ENCODE measurements around the gene SBF2. TPM values are rescaled to one million over a fixed set of nuclear protein-coding genes. Genes with fewer than 3 reads are reported as not detected.

Gene SBF2
- total and polyA plus RNA-seq, 9 of the 15 experiments (the other 6 are each of a cell fraction or from before 2014, with no cell fraction given), result 0.80 to 9.5 (median 5.0) TPM

GRCh38 chr11:9731256-9731655 lies 562.8 kb downstream of the SBF2 start (continued):
- TF ChIP-seq ZNF609 (CRISPR knock-in tag; IDR thresholded peaks at IDR 0.05; ENCODE audit: borderline replicate concordance) (no peak), NBN (IDR thresholded peaks at IDR 0.05; ENCODE audit: low read depth) (no peak)

Small RNA genes within 50 kb of the gene (small RNA-seq; reads per million reads assigned to genes)
- gene AC080023.2 (not detected), gene RNU7-28P (not detected)

Other genes starting within 250 kb of the SBF2 start
- not detected in 2 replicates for gene ADM, start 10.9 kb upstream of the SBF2 start, total RNA-seq (2014; rRNA removed)
- gene ADM, start 10.9 kb upstream of the SBF2 start, total RNA-seq (2014; rRNA removed; fragmentation: Illumina TruSeq; extraction: Trizol), result not detected in 2 replicates
- gene ADM, start 10.9 kb upstream of the SBF2 start, total RNA-seq (2015; rRNA removed; fragmentation: Illumina TruSeq; extraction: Trizol), result not detected in 2 replicates
- gene ADM, start 10.9 kb upstream of the SBF2 start, total RNA-seq (2021), result 0.49 and 0.78 TPM in 2 replicates
- gene ADM, start 10.9 kb upstream of the SBF2 start, polyA plus RNA-seq (2011; rRNA removed), result 0.32 and 0.47 TPM in 2 replicates
- not detected in 2 replicates for gene ADM, start 10.9 kb upstream of the SBF2 start, polyA plus RNA-seq (2014; fragmentation: Illumina TruSeq; extraction: Trizol)
- not detected for gene ADM, start 10.9 kb upstream of the SBF2 start, polyA plus RNA-seq (2014; fragmentation: Nextera tagmentation; extraction: Ambion mirVana)
- 0.20 and 0.23 TPM in 2 replicates for gene ADM, start 10.9 kb upstream of the SBF2 start, polyA plus RNA-seq (2014; rRNA removed)
- gene AMPD3, start 161.0 kb upstream of the SBF2 start, total RNA-seq (2014; rRNA removed), result 11.2 and 14.2 TPM in 2 replicates
- gene AMPD3, start 161.0 kb upstream of the SBF2 start, total RNA-seq (2014; rRNA removed; fragmentation: Illumina TruSeq; extraction: Trizol), result 7.1 and 7.8 TPM in 2 replicates
- 6.1 and 7.2 TPM in 2 replicates for gene AMPD3, start 161.0 kb upstream of the SBF2 start, total RNA-seq (2015; rRNA removed; fragmentation: Illumina TruSeq; extraction: Trizol)
- 17.3 and 17.9 TPM in 2 replicates for gene AMPD3, start 161.0 kb upstream of the SBF2 start, total RNA-seq (2021)
- gene AMPD3, start 161.0 kb upstream of the SBF2 start, polyA plus RNA-seq (2011; rRNA removed), result 22.2 and 23.6 TPM in 2 replicates
- gene AMPD3, start 161.0 kb upstream of the SBF2 start, polyA plus RNA-seq (2014; fragmentation: Illumina TruSeq; extraction: Trizol), result 15.3 and 19.7 TPM in 2 replicates
- 1 to 10 TPM; 4.4 to 6.0 TPM for gene AMPD3, start 161.0 kb upstream of the SBF2 start, polyA plus RNA-seq (2014; fragmentation: Nextera tagmentation; extraction: Ambion mirVana)
- gene AMPD3, start 161.0 kb upstream of the SBF2 start, polyA plus RNA-seq (2014; rRNA removed), result 12.8 and 13.4 TPM in 2 replicates
- 9.5 and 9.7 TPM in 2 replicates for gene RNF141, start 247.0 kb upstream of the SBF2 start, total RNA-seq (2014; rRNA removed)
- 20.7 and 26.1 TPM in 2 replicates for gene RNF141, start 247.0 kb upstream of the SBF2 start, total RNA-seq (2014; rRNA removed; fragmentation: Illumina TruSeq; extraction: Trizol)
- 13.8 and 16.0 TPM in 2 replicates for gene RNF141, start 247.0 kb upstream of the SBF2 start, total RNA-seq (2015; rRNA removed; fragmentation: Illumina TruSeq; extraction: Trizol)
- 18.9 and 20.6 TPM in 2 replicates for gene RNF141, start 247.0 kb upstream of the SBF2 start, total RNA-seq (2021)
- 23.3 and 27.9 TPM in 2 replicates for gene RNF141, start 247.0 kb upstream of the SBF2 start, polyA plus RNA-seq (2011; rRNA removed)
- 13.1 and 14.6 TPM in 2 replicates for gene RNF141, start 247.0 kb upstream of the SBF2 start, polyA plus RNA-seq (2014; fragmentation: Illumina TruSeq; extraction: Trizol)
- 10 to 100 TPM; 44.6 to 51.9 TPM for gene RNF141, start 247.0 kb upstream of the SBF2 start, polyA plus RNA-seq (2014; fragmentation: Nextera tagmentation; extraction: Ambion mirVana)
- 15.4 and 16.6 TPM in 2 replicates for gene RNF141, start 247.0 kb upstream of the SBF2 start, polyA plus RNA-seq (2014; rRNA removed)